K562 (cell line): ENCODE measurements around the gene GTSE1. TPM values are rescaled to one million over a fixed set of nuclear protein-coding genes. Genes with fewer than 3 reads are reported as not detected.

Experiments used
- ATAC-seq: fragments of 200-7000 bp; cut with Tn5 transposase; 3 replicates; pipeline ENCODE4 v1.9.1; 2020; ENCODE audit warnings: moderate library complexity
- BruUV-seq: library from RNA; stranded (reverse); fragments of 400-500 nt; replicated peaks from 2 replicates; lab custom pipeline; 2021; lab: Mats Ljungman, UMichigan
- CTCF ChIA-PET: fragments of 300-600 bp; formaldehyde crosslinking; extraction: SDS; loops from one replicate; lab custom pipeline; 2021; ENCODE audit warnings: low intra/inter-chr PET ratio; lab: Yijun Ruan, JAX
- POLR2A ChIA-PET: fragments of 300-600, 350-650 bp; sonication (Branson Sonifier 250); formaldehyde crosslinking; extraction: SDS; loops from one replicate; lab custom pipeline; 2021; ENCODE audit warnings: antibody characterized with exemption, inconsistent platforms; lab: Yijun Ruan, JAX
- DNase-seq, 4 experiments: peaks; one replicate each; pipeline versions ENCODE4 v3.0.0 to v3.0.0-alpha.2; 2011 to 2018; ENCODE audit warnings: low spot score in 3 of 4, mixed read lengths in 3 of 4; ENCODE audit errors: extremely low read depth in 1 of 4
- FAIRE-seq: peaks from 2 replicates; lab custom pipeline; 2011; peaks lifted over from hg19 to GRCh38; lab: Jason Lieb, UNC
- H2AFZ ChIP-seq: 2 replicates; pipeline ENCODE4 v1.6.0; 2011; ENCODE audit warnings: low read depth, low read length, control low read depth, inconsistent platforms
- H3K27ac ChIP-seq: fragments of 200-600 bp; 3 replicates; pipeline ENCODE4 v1.8.0; 2011; ENCODE audit warnings: low read depth, mild to moderate bottlenecking, control low read depth, inconsistent platforms, low read length, moderate library complexity, mixed read lengths; ENCODE audit errors: extremely low read depth
- H3K27me3 ChIP-seq, 2 experiments: fragments of 300-600 bp in 1 of 2; 2 replicates in 1 of 2; 3 replicates in 1 of 2; pipeline versions ENCODE4 v1.6.0 to v1.8.0; 2011; ENCODE audit warnings: inconsistent platforms in 2 of 2, low read length in 2 of 2, mild to moderate bottlenecking in 1 of 2, mixed read lengths in 1 of 2, moderate library complexity in 1 of 2; ENCODE audit not compliant: control insufficient read depth in 2 of 2, insufficient read depth in 2 of 2
- H3K36me3 ChIP-seq: fragments of 300-600 bp; 3 replicates; pipeline ENCODE4 v1.8.0; 2011; ENCODE audit warnings: mild to moderate bottlenecking, low read length, inconsistent platforms; ENCODE audit not compliant: control insufficient read depth, insufficient read depth
- H3K4me1 ChIP-seq, 2 experiments: fragments of 200-600 bp in 1 of 2; replicated peaks in 1 of 2; 2 replicates in 1 of 2; 3 replicates in 1 of 2; pipeline versions ENCODE4 v1.5.1 to v1.8.0; 2011; ENCODE audit warnings: inconsistent platforms in 2 of 2, low read length in 2 of 2, mild to moderate bottlenecking in 1 of 2, mixed read lengths in 1 of 2, moderate library complexity in 1 of 2; ENCODE audit not compliant: control insufficient read depth in 2 of 2, insufficient read depth in 2 of 2
- H3K4me2 ChIP-seq: 2 replicates; pipeline ENCODE4 v1.6.1; 2011; ENCODE audit warnings: low read length, control low read depth, inconsistent platforms, mixed read lengths; ENCODE audit not compliant: insufficient read depth
- H3K4me3 ChIP-seq: fragments of 200-600 bp; sonication (generic), shearing (Covaris generic); 2 replicates; pipeline ENCODE4 v1.5.1; 2016; ENCODE audit warnings: control low read depth, inconsistent platforms
- H3K79me2 ChIP-seq: fragments of 200-600 bp; 3 replicates; pipeline ENCODE4 v1.8.0; 2011; ENCODE audit warnings: low read length, inconsistent platforms; ENCODE audit not compliant: control insufficient read depth, insufficient read depth
- H3K9ac ChIP-seq, 2 experiments: 2 replicates each; pipeline versions ENCODE4 v1.6.0 to v1.6.1; 2011; ENCODE audit warnings: low read depth in 2 of 2, low read length in 2 of 2, control low read depth in 1 of 2, inconsistent platforms in 1 of 2, mild to moderate bottlenecking in 1 of 2, mixed read lengths in 1 of 2; ENCODE audit not compliant: insufficient read depth in 1 of 2
- H3K9me1 ChIP-seq: one replicate; pipeline ENCODE4 v1.6.0; 2011; ENCODE audit warnings: inconsistent platforms, mild to moderate bottlenecking, low read length, moderate library complexity; ENCODE audit not compliant: control insufficient read depth, insufficient read depth
- H3K9me3 ChIP-seq: replicated peaks from 2 replicates; pipeline ENCODE4 v1.5.1; 2011; ENCODE audit warnings: low read depth, low read length, inconsistent platforms; ENCODE audit not compliant: control insufficient read depth, insufficient read depth
- H4K20me1 ChIP-seq: replicated peaks from 2 replicates; pipeline ENCODE4 v1.6.1; 2011; ENCODE audit warnings: low read length, inconsistent platforms, mixed read lengths; ENCODE audit not compliant: control insufficient read depth, insufficient read depth
- CUX1 ChIP-seq: fragments of 200-800 bp; sonication (Bioruptor generic); IDR thresholded peaks from 2 replicates; pipeline ENCODE4 v1.6.1; 2016; ENCODE audit warnings: missing genetic modification characterization, missing compliant biosample characterization
- DEAF1 ChIP-seq: fragments of 450-650 bp; formaldehyde crosslinking; IDR thresholded peaks from 2 replicates; pipeline ENCODE4 v1.4.0; 2020; ENCODE audit warnings: mild to moderate bottlenecking, moderate library complexity
- FOXJ3 ChIP-seq: sonication (generic); formaldehyde crosslinking; IDR thresholded peaks from 2 replicates; pipeline ENCODE4 v1.4.0; 2020; ENCODE audit warnings: mild to moderate bottlenecking, missing genetic modification reagents
- IRF9 ChIP-seq: fragments of 450-650 bp; IDR thresholded peaks from 2 replicates; pipeline ENCODE4 v1.6.1; 2016; ENCODE audit warnings: missing biosample characterization, missing genetic modification characterization
- MTA3 ChIP-seq: fragments of 450-650 bp; formaldehyde crosslinking; IDR thresholded peaks from 2 replicates; pipeline ENCODE4 v1.6.1; 2017; ENCODE audit warnings: mild to moderate bottlenecking, borderline replicate concordance
- MXI1 ChIP-seq: IDR thresholded peaks from 2 replicates; pipeline ENCODE4 v1.6.1; 2011; ENCODE audit warnings: low read depth, mild to moderate bottlenecking, improper control_type of control experiment, low read length
- NCOA6 ChIP-seq: fragments of 450-650 bp; IDR thresholded peaks from 2 replicates; pipeline ENCODE4 v1.6.1; 2017; ENCODE audit warnings: mild to moderate bottlenecking
- NELFE ChIP-seq: IDR thresholded peaks from 2 replicates; pipeline ENCODE4 v1.6.1; 2011; ENCODE audit warnings: mild to moderate bottlenecking; ENCODE audit not compliant: insufficient read depth, insufficient read length
- PHF20 ChIP-seq: fragments of 450-650 bp; IDR thresholded peaks from 2 replicates; pipeline ENCODE4 v1.6.1; 2018; ENCODE audit not compliant: partially characterized antibody
- SREBF2 ChIP-seq: sonication (generic); formaldehyde crosslinking; IDR thresholded peaks from 2 replicates; pipeline ENCODE4 v1.4.0; 2020; ENCODE audit warnings: mild to moderate bottlenecking, missing genetic modification reagents
- TEAD1 ChIP-seq, 2 experiments: fragments of 450-650 bp in 1 of 2; sonication (generic) in 1 of 2; formaldehyde crosslinking; IDR thresholded peaks; 2 replicates each; pipeline versions ENCODE4 v1.4.0 to v1.8.0; 2020 to 2022; ENCODE audit warnings: mild to moderate bottlenecking in 2 of 2, missing genetic modification reagents in 1 of 2
- ZNF143 ChIP-seq: sonication (generic); formaldehyde crosslinking; IDR thresholded peaks from 2 replicates; pipeline ENCODE4 v1.9.0; 2022; ENCODE audit warnings: mild to moderate bottlenecking, missing genetic modification reagents
- ZNF696 ChIP-seq: fragments of 250-450 bp; sonication (Bioruptor Pico); conservative IDR thresholded peaks from 2 replicates; pipeline ENCODE4 v1.4.0; 2020; ENCODE audit warnings: mild to moderate bottlenecking, moderate library complexity
- ZNF75A ChIP-seq: fragments of 450-650 bp; formaldehyde crosslinking; IDR thresholded peaks from 2 replicates; pipeline ENCODE4 v1.4.0; 2020; ENCODE audit warnings: mild to moderate bottlenecking
- WGBS: fragments of 100-300 bp; shearing (Covaris generic); methylation state at CpG from one replicate; pipeline ENCODE4 v1.1.6; 2016; ENCODE audit warnings: low coverage, mixed read lengths; ENCODE audit not compliant: insufficient coverage; ENCODE audit errors: missing lambda C conversion rate; 5-methylcytosine and 5-hydroxymethylcytosine counted together
- in situ Hi-C: fragments of 300-500 bp; cut with MboI; formaldehyde crosslinking; loops from 4 replicates; pipeline ENCODE4 v1.15.0; 2018; ENCODE audit warnings: inconsistent platforms, mixed read lengths
- intact Hi-C: fragments of 100-400 bp; cut with micrococcal nuclease; formaldehyde crosslinking; loops from 2 replicates; pipeline ENCODE4 v1.14.2; 2022
- polyA plus RNA-seq, 8 experiments: library from polyadenylated mRNA; depleted of rRNA in 4 of 8; stranded (reverse) in 5 of 8; unstranded in 3 of 8; fragments of >200 nt; fragmentation: Nextera tagmentation in 2 of 8; fragmentation: Illumina TruSeq in 1 of 8; extraction: Ambion mirVana in 2 of 8; extraction: Trizol in 1 of 8; gene quantifications; 2 replicates each; pipeline versions ENCODE4 v1.2.1 to v1.2.3, GENCODE V29; 2011 to 2014; ENCODE audit warnings: inconsistent platforms in 1 of 8, missing spikeins in 1 of 8
- total RNA-seq, 7 experiments: library from RNA; depleted of rRNA in 6 of 7; stranded (reverse); fragments of >200 nt in 6 of 7; fragmentation: Illumina TruSeq in 2 of 7; extraction: Trizol in 2 of 7; gene quantifications; 2 replicates each; pipeline versions ENCODE4 v1.2.1 to v1.2.3, GENCODE V29; 2011 to 2021; ENCODE audit warnings: low replicate concordance in 1 of 7
- TF ChIP-seq, protein P1 (sequence below): sonication (generic); formaldehyde crosslinking; IDR thresholded peaks from 2 replicates; pipeline ENCODE4 v1.8.1; 2023; ENCODE audit warnings: mild to moderate bottlenecking, missing genetic modification reagents, moderate library complexity

The GTSE1 gene
- total and polyA plus RNA-seq, 9 of the 15 experiments (the other 6 are each of a cell fraction or from before 2014, with no cell fraction given): 2.5 to 22.5 (median 12.9) TPM

- Histone ChIP-seq H3K4me3 (no peak overlapping the region), H3K27ac (no peak overlapping the region), H3K9me3 (no peaks in the 10 kb centered on the region), H3K36me3 (peaks cover 14% of the 10 kb centered on the region; the same call in 2 of the 3 replicates), H3K9ac (peak overlapping the region in 1 of 2 experiments; percentile 45; a peak in 2 of 4 replicates), H3K9me1 (no peaks in the 10 kb centered on the region), H3K4me1 (peaks cover 2 to 32% of the 10 kb centered on the region in 2 experiments; a peak in 3 of 5 replicates), H3K79me2 (peaks cover 9% of the 10 kb centered on the region), H4K20me1 (no peaks in the 10 kb centered on the region), H3K27me3 (no peaks in the 10 kb centered on the region), H2AFZ (no peak overlapping the region), H3K4me2 (no peak overlapping the region)
- no TSS peak for BruUV-seq
- intact Hi-C loops: no loop called here
- ATAC-seq: no peak
- WGBS: 92% methylated on average over 10 of the region's 14 CpGs
- ChIA-PET POLR2A (no interaction called here), CTCF (no interaction called here)
- in situ Hi-C loops: no loop called here
- no peak for DNase-seq
- FAIRE-seq: no peak
- TF ChIP-seq ZNF75A (CRISPR knock-in tag) (no peak), FOXJ3 (no peak), MTA3 (no peak), MXI1 (no peak), NCOA6 (no peak), DEAF1 (CRISPR knock-in tag) (no peak), CUX1 (CRISPR knock-in tag) (no peak), IRF9 (tag) (no peak), TEAD1 (CRISPR knock-in tag; IDR thresholded peaks at IDR 0.05) (no peak), ZNF143 (CRISPR knock-in tag) (no peak), ZNF696 (CRISPR knock-in tag) (no peak), PHF20 (no peak), SREBF2 (CRISPR knock-in tag) (no peak), NELFE (no peak)
- TF ChIP-seq, protein P1, sequence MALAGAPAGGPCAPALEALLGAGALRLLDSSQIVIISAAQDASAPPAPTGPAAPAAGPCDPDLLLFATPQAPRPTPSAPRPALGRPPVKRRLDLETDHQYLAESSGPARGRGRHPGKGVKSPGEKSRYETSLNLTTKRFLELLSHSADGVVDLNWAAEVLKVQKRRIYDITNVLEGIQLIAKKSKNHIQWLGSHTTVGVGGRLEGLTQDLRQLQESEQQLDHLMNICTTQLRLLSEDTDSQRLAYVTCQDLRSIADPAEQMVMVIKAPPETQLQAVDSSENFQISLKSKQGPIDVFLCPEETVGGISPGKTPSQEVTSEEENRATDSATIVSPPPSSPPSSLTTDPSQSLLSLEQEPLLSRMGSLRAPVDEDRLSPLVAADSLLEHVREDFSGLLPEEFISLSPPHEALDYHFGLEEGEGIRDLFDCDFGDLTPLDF (CRISPR knock-in tag): no peak
Observed at GRCh38 chr22:46292732-46293131, 3.9 kb upstream of the GTSE1 start.
